Neutrophil (primary cell): ENCODE measurements around the gene RARRES2.

Experiments
- H3K27ac ChIP-seq: fragments of 200-600 bp; sonication (generic); 2 replicates; pipeline ENCODE4 v1.5.1; 2016; ENCODE audit warnings: mild to moderate bottlenecking, moderate library complexity
- H3K27me3 ChIP-seq: fragments of 200-600 bp; sonication (generic); 2 replicates; pipeline ENCODE4 v1.6.0; 2016; ENCODE audit warnings: mild to moderate bottlenecking
- H3K36me3 ChIP-seq: fragments of 200-600 bp; sonication (generic); 2 replicates; pipeline ENCODE4 v1.5.1; 2017
- H3K4me1 ChIP-seq, 2 experiments: fragments of 200-600 bp in 1 of 2; sonication (generic) in 1 of 2; 1 replicate in 1 of 2; 2 replicates in 1 of 2; pipeline versions ENCODE4 v1.5.1 to v1.6.1; 2013 to 2016; ENCODE audit warnings: low read depth in 1 of 2, low read length in 1 of 2, mild to moderate bottlenecking in 1 of 2, moderate library complexity in 1 of 2; ENCODE audit not compliant: control insufficient read depth in 1 of 2, insufficient read depth in 1 of 2
- H3K4me3 ChIP-seq, 2 experiments: fragments of 200-600 bp in 1 of 2; sonication (generic) in 1 of 2; 1 replicate in 1 of 2; 2 replicates in 1 of 2; pipeline ENCODE4 v1.5.1; 2013 to 2016; ENCODE audit warnings: low read depth in 1 of 2, low read length in 1 of 2, mild to moderate bottlenecking in 1 of 2, moderate library complexity in 1 of 2
- H3K9me3 ChIP-seq: fragments of 200-600 bp; sonication (generic); 2 replicates; pipeline ENCODE4 v1.5.1; 2016
- CTCF ChIP-seq: fragments of 200-600 bp; sonication (generic); IDR thresholded peaks from 2 replicates; pipeline ENCODE4 v1.5.1; 2016; ENCODE audit warnings: antibody characterized with exemption

Gene RARRES2

GRCh38 chr7:150371131-150371995 is 29.9 kb upstream of the RARRES2 start:
- TF ChIP-seq CTCF = no peak
- H3K27ac ChIP-seq = peak overlapping the region; percentile 92
- H3K27me3 ChIP-seq = no peaks in the 10 kb centered on the region
- no peak overlapping the region for H3K4me3 ChIP-seq
- no peaks in the 10 kb centered on the region for H3K9me3 ChIP-seq
- H3K4me1 ChIP-seq = peaks cover 31 to 43% of the 10 kb centered on the region in 2 experiments
- H3K36me3 ChIP-seq = peaks cover 34% of the 10 kb centered on the region

- no peak for TF ChIP-seq CTCF
- H3K27ac ChIP-seq = peak overlapping the region; percentile 92
- H3K4me1 ChIP-seq = peaks cover 38 to 50% of the 10 kb centered on the region in 2 experiments
- no peaks in the 10 kb centered on the region for H3K27me3 ChIP-seq
- H3K4me3 ChIP-seq = no peak overlapping the region
- no peaks in the 10 kb centered on the region for H3K9me3 ChIP-seq
- H3K36me3 ChIP-seq = peaks cover 34% of the 10 kb centered on the region
Observed at GRCh38 chr7:150370612-150371071, 29.2 kb upstream of the RARRES2 start.

GRCh38 chr7:150369748-150370501 is 28.5 kb upstream of the RARRES2 start:
- Histone ChIP-seq H3K4me3 (peak overlapping the region; percentile 91 to 95), H3K27me3 (no peaks in the 10 kb centered on the region), H3K36me3 (peaks cover 34% of the 10 kb centered on the region), H3K9me3 (no peaks in the 10 kb centered on the region), H3K4me1 (peaks cover 44 to 57% of the 10 kb centered on the region in 2 experiments), H3K27ac (peak overlapping the region; percentile 92)
- no peak for TF ChIP-seq CTCF

- TF ChIP-seq CTCF = no peak
- peak overlapping the region; percentile 91 to 95 for H3K4me3 ChIP-seq
- peaks cover 31% of the 10 kb centered on the region for H3K36me3 ChIP-seq
- H3K9me3 ChIP-seq = no peaks in the 10 kb centered on the region
- peaks cover 52 to 63% of the 10 kb centered on the region in 2 experiments for H3K4me1 ChIP-seq
- H3K27me3 ChIP-seq = no peaks in the 10 kb centered on the region
- peak overlapping the region; percentile 92 for H3K27ac ChIP-seq
Observed at GRCh38 chr7:150368884-150369747, 27.7 kb upstream of the RARRES2 start.
